CMK (cell line): ENCODE results near the gene RAD17.
"Not testable (repeated sequence)": the region's sequence is repeated elsewhere in the genome, so short reads cannot be mapped to it uniquely, and the experiment has no call there.

Experiments
- DNase-seq: peaks from one replicate; pipeline ENCODE4 v3.0.0-alpha.2; 2010; ENCODE audit warnings: low read depth

Gene RAD17

GRCh38 chr5:69374911-69375446, 5.4 kb downstream of the RAD17 start:
- no peak for DNase-seq

- DNase-seq, result no peak
These were observed 8.8 kb downstream of the RAD17 start for GRCh38 chr5:69378376-69378775.

GRCh38 chr5:69404659-69405330, 35.2 kb downstream of the RAD17 start:
- DNase-seq, result no peak

DNA sequence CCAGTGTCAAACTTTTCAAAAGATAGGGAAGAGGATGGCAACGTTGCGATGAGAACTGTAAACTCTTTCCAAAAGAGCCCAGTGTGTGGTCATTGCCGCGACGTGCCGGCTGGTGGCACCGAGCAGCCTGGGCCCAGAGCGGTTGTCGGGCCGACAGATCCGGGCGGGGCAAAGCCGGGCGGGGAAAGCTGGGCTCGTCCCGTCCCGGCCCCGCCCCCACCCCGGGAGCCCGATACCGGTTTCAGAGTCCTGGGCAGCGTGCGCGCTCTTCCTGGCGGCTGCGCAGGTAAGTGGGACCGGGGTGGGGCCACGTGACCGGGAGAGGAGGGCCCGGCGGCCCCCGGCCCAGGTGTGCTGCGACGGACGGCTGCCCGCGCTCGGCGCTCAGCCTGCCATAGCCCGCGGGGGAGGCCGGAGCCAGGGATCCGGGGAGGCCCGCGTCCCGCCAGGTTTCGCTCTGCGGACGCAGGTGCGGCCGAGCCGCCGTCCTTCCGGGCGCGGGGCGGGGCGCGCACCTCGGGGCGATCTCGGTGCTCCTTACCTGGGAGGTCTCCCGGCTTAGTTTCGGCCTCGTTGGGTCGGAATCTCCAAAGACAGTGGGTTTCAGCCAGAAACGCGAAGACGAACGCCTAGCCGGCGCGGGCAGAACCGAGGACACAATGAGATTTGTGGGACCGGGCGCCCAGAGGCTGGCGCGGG, 45.4 kb downstream of the RAD17 start, which contains the start of gene MARVELD2:
Gene MARVELD2 (plus strand): TSS at position 232 of the 699 bp plus-strand sequence. CDS start 4,270 bp downstream, outside the sequence.
- DNase-seq, result no peak

DNA sequence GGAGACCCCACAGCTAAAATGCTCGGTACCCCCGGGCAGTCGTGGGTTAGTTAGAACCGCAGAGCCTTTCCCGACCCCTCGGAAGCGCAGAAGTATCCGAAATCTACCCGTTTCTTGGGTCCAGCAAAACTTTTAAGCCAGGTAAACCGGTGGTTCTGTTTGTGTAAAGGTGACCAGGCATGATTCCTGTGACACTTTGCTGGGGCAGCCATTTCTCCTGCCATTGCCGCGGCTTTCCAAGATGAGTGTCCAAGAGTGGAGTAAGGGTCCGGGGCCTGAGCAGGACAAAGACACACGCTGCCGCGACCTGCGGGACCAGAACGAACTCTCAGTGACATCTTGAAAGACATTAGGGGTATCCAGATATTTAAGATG, 46.0 kb downstream of the RAD17 start:
- DNase-seq, result no peak

GRCh38 chr5:69416180-69416579, 46.6 kb downstream of the RAD17 start:
- no peak for DNase-seq

- no peak for DNase-seq
These were observed 47.1 kb downstream of the RAD17 start for GRCh38 chr5:69416699-69417098.

DNA sequence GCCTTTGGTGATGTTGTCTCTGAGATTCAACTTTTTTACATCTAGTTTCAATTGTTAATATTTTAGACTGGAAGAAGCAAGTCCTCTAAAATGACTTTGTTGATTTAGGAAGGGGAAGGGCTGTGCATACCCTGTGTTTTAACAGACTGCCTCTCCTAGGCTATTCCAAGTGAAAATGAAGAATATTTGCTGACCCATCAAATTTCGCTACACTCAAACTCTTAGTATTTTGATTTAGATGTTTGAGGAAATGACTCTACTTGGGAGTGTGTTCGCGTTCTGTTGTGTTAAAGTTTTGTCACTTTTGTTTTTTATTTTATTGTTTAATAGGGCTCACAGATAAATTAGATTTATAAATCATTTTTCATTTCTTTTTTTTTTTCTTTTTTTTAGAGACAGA, 48.9 kb downstream of the RAD17 start:
- DNase-seq, result no peak

- DNase-seq, result no peak
These were observed 62.0 kb downstream of the RAD17 start for GRCh38 chr5:69431424-69432303.

DNA sequence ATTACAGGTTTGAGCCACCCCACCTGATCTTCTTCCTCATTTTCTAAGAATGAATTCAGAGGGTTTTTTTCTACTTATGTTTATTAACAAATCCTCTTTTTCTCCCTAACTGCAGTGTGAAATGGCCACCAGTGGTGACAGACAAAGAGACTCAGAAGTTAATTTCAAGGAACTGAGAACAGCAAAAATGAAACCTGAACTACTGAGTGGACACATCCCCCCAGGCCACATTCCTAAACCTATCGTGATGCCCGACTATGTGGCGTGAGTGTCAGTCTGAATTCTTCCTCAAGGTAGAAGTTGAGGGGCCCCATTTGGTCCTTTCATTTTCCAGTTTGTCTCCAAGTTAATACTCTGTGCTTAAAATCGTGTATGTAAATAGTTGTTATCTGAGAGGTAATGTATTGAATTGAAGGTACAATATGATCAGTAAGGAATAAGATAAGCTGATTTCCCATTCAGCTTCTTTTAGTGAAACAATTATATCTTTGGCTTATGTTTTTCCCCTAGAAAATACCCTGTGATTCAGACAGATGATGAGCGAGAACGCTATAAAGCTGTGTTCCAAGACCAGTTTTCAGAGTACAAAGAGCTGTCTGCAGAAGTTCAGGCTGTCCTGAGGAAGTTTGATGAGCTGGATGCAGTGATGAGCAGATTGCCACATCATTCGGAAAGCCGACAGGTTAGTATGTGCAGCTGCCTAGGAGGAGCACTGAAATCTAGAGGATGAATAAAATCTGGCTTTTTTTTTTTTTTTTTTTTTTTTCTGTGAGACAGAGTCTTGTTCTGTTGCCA, 63.0 kb downstream of the RAD17 start:
- no peak for DNase-seq

- not testable (repeated sequence) for DNase-seq
These were observed 65.8 kb downstream of the RAD17 start for GRCh38 chr5:69435276-69435884.

- no peak for DNase-seq
These were observed 74.6 kb downstream of the RAD17 start for GRCh38 chr5:69444127-69444754.

- no peak for DNase-seq
These were observed 79.9 kb downstream of the RAD17 start for GRCh38 chr5:69449511-69449910.

DNA sequence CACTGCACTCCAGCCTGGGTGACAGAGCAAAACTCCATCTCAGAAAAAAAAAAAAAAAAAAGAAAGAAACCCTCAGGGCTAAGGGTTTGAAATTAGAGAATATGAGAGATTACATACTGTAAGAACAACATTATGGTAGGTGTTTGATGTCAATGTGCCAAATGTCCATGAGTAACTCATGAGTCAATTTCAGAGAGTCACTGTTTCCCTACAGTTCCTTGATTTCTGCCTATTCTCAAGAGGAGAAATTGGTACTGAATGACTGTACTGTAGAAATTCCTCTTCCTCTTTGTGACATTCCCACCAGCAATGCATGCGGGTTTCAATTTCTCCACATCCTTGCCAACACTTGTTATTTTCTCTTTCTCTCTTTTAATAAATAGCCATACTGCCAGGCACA, 80.5 kb downstream of the RAD17 start:
- DNase-seq, result no peak

- not testable (repeated sequence) for DNase-seq
These were observed 80.9 kb downstream of the RAD17 start for GRCh38 chr5:69450527-69450926.

DNA sequence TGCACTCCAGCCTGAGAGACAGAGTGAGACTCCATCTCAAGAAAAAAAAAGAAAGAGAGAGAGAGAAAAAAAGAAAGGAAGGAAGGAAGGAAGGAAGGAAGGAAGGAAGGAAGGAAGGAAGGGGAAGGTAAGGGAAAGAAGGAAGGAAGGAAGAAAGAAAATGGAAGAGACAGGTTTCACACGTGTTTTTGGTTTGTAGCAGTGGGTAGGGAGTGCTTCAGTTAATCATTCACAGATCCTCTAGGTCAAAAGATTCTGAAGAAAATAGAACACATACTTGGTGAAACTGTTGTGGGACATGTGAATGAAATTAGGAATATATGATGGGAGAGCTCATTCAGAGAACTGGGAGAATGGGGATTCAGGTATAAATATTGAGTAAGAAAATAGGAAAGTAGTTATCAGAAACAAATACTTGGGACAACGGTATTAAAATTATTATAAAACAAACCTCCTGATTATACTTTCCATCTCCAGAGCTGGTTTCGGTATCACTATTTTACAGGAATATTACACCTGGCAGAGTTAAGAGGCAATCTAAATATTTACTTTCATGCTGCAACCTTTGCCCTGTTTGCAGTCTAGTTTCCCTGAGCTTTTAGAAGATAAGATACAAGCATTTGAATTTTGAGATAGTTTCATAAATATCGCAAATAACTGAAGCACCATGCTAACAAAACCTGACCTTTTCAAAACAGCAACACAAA, 82.5 kb downstream of the RAD17 start:
- DNase-seq, result no peak

DNA sequence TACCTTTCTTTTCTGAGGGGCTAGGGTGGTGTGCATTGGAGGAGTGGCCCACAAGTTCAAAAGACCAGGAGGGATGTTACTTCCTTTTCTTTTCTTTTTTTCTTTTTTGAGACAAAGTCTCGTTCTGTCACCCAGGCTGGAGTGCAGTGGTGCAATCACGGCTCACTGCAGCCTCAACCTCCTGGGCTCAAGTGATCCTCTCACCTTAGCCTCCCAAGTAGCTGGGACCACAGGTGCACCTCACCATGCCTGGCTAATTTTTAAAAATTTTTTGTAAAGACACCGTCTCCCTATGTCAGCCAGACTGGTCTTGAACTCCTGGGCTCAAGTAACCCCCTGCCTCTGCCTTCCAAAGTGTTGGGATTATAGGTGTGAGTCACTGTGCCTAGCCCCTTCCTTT, 83.9 kb downstream of the RAD17 start:
- not testable (repeated sequence) for DNase-seq

- no peak for DNase-seq
These were observed 85.0 kb downstream of the RAD17 start for GRCh38 chr5:69454460-69455249.

DNA sequence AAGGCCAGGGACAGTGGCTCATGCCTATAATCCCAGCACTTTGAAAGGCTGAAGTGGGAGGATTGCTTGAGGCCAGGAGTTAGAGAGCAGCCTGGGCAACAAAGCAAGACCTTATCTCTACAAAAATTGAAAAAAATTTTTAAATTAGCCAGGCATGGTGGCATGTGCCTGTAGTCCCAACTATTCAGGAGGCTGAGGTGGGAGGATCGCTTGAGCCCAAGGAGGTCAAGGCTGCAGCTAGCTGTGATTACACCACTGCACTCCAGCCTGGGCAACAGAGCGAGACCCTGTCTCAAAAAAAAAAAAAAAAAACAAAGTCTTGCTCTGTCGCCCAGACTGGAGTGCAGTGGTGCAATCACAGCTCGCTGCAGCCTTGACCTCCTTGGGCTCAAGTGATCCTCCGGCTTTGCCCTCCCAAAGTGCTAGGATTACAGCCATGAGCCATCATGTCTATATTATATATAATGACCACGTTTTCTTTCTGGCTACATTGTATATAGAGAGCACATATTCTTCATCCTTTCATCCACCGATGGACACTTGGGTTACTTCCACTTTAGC, 85.9 kb downstream of the RAD17 start:
- not testable (repeated sequence) for DNase-seq
